RWPE1 (cell line): Measurements from ENCODE around the gene CDH26.

Source experiments
- CTCF ChIA-PET: fragments of 350-600 bp; sonication (Branson Sonifier 250); formaldehyde crosslinking; extraction: SDS; loops from one replicate; lab custom pipeline; 2021; lab: Yijun Ruan, JAX
- POLR2A ChIA-PET: fragments of 400-600 bp; formaldehyde crosslinking; extraction: SDS; loops from one replicate; lab custom pipeline; 2020; ENCODE audit warnings: antibody characterized with exemption; ENCODE audit not compliant: low non-redundant PET; lab: Yijun Ruan, JAX
- DNase-seq: peaks from one replicate; pipeline ENCODE4 v3.0.0; 2012; ENCODE audit warnings: low spot score
- H3K27ac ChIP-seq: fragments of 450-650 bp; 2 replicates; pipeline ENCODE4 v1.5.1; 2017
- CTCF ChIP-seq: fragments of 450-650 bp; conservative IDR thresholded peaks from 2 replicates; pipeline ENCODE4 v1.5.1; 2017; ENCODE audit warnings: low read depth, mild to moderate bottlenecking

The CDH26 gene

GRCh38 chr20:60003776-60004175, 45.6 kb downstream of the CDH26 start:
- ChIA-PET CTCF (interaction anchor here (0.9 kb wide), 1 partner anchor 9 kb away, joined by 3 read pairs; no protein-coding TSS in a partner anchor), POLR2A (no interaction called here)
- no peak overlapping the region for H3K27ac ChIP-seq
- no peak for TF ChIP-seq CTCF
- DNase-seq = no peak

- no peak for DNase-seq
- TF ChIP-seq CTCF = no peak
- ChIA-PET CTCF (interaction anchor here (0.5 to 1.0 kb wide), 2 partner anchors 54 to 256 kb away, joined by 3 read pairs; no protein-coding TSS in a partner anchor), POLR2A (no interaction called here)
- no peak overlapping the region for H3K27ac ChIP-seq
Observed at GRCh38 chr20:60006261-60006660, 48.0 kb downstream of the CDH26 start.

- DNase-seq = no peak
- ChIA-PET POLR2A (no interaction called here), CTCF (interaction anchor here (1.0 kb wide), 1 partner anchor 55 kb away, joined by 3 read pairs; no protein-coding TSS in a partner anchor)
- no peak overlapping the region for H3K27ac ChIP-seq
- no peak for TF ChIP-seq CTCF
Observed at GRCh38 chr20:60007464-60007863, 49.2 kb downstream of the CDH26 start.

GRCh38 chr20:60008130-60008808, 50.0 kb downstream of the CDH26 start:
- POLR2A ChIA-PET = no interaction called here
- no peak overlapping the region for H3K27ac ChIP-seq
- DNase-seq = no peak
- CTCF ChIA-PET = interaction anchor here (0.7 kb wide), 1 partner anchor 9 kb away, joined by 3 read pairs; no protein-coding TSS in a partner anchor
- no peak for TF ChIP-seq CTCF

GRCh38 chr20:60009318-60009717, 51.1 kb downstream of the CDH26 start:
- no peak for DNase-seq
- TF ChIP-seq CTCF = no peak
- ChIA-PET POLR2A (no interaction called here), CTCF (no interaction called here)
- H3K27ac ChIP-seq = no peak overlapping the region

- CTCF ChIA-PET = no interaction called here
- POLR2A ChIA-PET = no interaction called here
- H3K27ac ChIP-seq = no peak overlapping the region
- TF ChIP-seq CTCF = no peak
- DNase-seq = no peak
Observed at GRCh38 chr20:60009826-60010616, 51.8 kb downstream of the CDH26 start.
